Stimulated activated CD4-positive, alpha-beta T cell treated with anti-CD3 and anti-CD28 coated beads, Interleukin-1b, Interleukin-23, amount 100 ng/mL, for 1 hour (primary cell): ENCODE data around the gene ATG2A.

Source experiments
- DNase-seq, 2 donors: peaks; one replicate each; pipeline ENCODE4 v3.0.0-alpha.2; 2020; ENCODE audit warnings: low read depth in 2 of 2

The ATG2A gene

DNA sequence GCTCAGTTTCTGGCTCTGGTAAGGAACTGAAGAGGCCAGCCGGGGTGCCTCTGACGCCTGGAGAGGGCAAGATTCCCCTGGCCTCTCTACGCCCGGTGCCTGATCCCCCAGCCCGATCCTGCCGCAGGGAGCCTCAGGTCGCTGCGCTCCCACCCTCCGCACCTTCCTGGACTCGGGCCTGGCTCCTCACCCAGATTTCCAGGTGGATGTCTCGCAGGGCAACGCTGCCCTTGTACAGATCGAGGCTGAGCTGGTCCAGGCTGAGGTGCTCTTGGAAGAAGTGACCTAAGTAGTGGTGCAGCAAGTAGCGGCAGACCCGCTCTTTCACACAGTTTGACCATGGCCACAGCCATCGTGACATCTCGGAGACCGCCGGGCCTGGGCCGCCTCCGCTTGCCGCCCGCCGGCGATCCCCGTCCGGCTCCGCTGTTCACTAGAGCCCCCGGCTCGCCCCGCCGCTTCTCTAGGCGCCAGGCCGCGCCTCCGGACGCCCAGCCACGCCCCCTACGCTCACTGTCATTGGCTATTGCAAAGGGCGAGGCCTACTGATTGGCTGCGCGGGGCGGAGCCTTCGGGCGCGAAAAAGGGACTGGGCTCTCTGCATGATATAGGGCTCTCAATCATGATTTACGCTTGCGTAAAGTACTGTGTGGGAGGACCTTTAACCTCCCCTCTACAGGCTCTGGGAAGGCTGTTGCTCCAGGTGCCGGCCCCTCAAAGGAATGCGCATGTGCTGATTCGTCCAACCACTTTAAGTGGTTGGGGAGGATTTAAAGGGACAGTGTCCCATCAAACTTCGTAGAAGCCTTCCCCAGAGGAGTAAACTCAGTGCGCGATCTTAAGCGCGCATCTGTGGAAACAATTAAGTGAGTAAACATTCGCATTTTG, at the start of gene ATG2A:
Gene ATG2A (minus strand): TSS at position 435 of the 888 bp plus-strand sequence. CDS start 74 bp downstream, at position 361.
- DNase-seq, result peak; percentile 97 to 98

GRCh38 chr11:64963072-64963631, 46.1 kb upstream of the ATG2A start:
- DNase-seq, result no peak

GRCh38 chr11:64960719-64961118, 43.7 kb upstream of the ATG2A start:
- no peak for DNase-seq

DNA sequence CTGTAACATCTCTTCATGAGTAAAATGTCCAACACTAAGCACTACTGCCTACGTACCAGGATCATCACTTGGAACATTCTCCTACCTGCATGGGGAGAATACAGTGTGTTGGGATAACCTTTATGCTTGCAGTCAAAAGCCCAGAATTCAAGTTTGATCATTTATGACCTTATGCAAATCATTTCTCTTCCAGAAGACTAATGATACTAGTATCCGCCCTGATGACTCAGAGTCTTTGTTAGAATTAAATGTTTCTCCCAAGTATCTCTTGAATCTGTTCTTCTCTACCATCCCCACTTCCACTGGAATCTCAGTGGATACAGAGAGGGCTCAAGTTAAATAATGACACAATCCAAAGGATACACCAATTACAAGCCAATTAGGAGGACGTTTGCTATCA, 42.5 kb upstream of the ATG2A start:
- DNase-seq, result no peak

GRCh38 chr11:64954201-64954600, 37.2 kb upstream of the ATG2A start:
- DNase-seq, result no peak

GRCh38 chr11:64951529-64951928, 34.5 kb upstream of the ATG2A start:
- no peak for DNase-seq

DNA sequence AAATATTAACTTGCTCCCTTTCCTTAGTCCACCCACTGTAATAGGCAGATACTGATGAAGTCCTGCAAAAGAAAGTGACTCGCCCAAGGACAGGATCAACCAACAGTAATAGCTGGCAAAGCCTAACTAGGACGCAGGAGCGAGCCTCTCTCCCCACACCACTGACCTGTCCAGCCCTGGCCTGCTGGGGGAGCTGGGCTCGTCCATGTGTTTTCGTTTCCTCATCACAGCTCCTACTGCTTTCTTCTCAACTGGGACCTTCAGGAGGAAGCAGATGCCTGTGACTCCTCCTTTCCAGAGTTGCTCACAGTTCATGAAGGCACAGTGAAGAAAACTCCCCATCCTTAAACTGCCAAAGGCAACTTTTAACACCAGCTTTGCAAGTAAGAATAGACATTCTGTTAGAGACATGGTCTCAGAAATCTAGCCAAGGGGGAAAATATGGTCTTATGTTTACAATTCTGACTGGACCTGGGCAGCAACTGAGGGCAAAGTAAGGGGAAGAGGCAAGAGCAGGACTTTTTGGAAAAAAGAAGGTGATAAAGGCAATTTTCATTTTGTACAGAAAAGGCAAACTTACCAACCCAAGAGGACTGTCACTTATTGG, 30.3 kb upstream of the ATG2A start:
- no peak for DNase-seq

- no peak for DNase-seq
Measured at GRCh38 chr11:64936539-64936938, 19.5 kb upstream of the ATG2A start.

DNA sequence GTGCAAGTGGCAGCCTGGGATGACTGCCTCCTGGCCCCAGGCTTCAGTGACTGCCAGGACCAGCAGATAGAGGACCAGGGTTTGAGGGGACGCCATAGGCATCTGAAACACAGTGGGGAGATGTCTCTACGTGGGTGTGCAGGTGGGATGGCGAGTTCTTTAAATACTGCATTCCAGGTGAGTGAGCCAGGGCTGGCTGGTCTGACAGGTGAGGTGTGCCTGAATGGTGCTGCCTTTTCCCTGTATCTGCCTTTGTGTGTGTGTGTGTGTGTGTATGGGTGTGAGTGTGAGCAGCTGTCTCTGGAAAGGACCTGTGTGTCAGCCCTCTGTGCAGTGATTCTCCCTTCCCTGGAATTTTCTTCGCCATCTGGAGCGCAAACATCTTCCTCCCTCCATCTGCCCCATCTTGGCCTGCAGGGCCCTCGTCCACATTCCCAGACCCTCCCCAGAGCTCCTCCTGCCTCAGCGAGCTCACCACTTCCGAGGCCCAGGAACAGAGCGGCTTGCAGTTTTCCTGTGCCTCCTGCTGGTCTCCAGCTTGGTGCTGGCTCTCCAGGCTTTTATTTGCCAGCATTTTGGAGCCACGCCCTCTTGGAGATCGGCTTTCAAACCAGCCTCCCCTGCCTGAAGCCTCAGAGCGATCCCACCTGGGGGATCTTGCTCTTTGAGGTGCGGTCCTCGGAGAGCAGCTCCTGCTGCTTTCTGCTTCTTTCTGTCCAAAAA, 18.5 kb upstream of the ATG2A start, which contains the start of gene GPHA2:
Gene GPHA2 (minus strand): TSS at position 535 of the 723 bp plus-strand sequence. CDS start 433 bp downstream, at position 102.
- no peak for DNase-seq

DNA sequence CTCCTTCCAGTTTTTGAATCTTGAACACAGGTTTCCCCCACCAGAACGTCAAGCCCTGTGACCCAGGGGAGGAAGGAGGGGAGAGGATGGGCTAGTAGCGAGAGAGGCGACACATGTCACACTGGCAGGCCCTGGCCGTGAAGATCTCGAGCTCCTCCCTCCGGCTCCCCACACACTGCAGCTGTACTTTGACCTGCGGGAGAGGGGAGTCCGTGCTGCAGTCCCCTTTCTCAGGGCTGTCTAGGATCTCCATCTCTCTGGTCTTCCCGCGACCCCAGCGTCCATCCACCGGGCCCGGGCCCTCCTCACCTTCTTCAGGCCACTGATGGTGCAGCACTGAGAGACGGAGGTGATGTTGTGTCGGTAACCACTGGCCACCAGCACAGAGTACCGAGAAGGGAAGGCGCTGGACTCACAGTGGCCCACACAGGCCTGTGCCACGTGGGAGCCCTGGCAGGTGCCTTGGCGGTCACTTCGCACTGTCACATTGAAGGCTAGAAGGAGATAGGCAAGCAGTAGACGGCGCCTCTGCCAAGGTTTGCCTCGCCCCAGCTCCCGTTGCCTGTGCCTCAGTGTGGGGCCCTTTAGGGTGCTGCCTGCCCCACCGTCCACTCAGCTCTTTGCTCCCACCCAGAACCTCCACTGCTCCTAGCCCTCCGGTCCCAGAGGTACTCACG, 17.8 kb upstream of the ATG2A start:
- DNase-seq, result no peak

DNA sequence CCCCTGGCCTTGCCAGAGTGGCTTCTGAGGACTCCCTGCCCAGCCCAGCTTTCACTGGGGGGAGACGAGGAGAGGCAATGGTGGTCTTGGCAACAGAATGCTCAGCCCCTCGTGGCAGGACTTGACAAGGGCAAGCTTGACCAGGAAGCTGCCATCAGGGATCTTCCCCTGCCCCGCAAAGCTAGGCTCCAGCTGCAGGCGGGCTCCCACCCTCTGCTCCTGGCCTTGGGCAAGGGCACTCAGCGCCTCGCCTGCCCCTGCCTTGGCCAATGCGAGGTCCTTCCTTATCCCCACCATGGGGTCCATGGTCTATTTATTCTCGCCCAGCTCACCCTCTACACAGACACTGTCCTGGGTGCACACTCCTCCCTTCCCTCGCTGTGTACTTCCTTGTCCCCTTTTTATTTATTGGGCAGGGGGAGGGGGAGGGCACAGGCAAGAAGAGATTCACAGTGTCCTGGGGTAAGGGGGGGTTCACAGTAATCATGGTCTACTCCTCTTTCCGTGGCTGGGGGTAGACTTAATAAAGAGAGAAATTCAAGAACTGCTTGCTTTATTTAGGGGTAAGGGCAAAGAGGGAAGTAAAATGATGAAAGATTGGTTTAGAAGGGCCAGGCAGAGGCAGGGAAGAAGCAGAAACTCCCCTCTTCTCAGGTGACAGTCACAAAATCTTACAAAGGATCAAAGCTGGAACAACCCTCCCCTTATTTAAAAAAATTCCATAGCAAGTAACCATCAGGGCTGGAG, 17.1 kb upstream of the ATG2A start:
- DNase-seq, result no peak

DNA sequence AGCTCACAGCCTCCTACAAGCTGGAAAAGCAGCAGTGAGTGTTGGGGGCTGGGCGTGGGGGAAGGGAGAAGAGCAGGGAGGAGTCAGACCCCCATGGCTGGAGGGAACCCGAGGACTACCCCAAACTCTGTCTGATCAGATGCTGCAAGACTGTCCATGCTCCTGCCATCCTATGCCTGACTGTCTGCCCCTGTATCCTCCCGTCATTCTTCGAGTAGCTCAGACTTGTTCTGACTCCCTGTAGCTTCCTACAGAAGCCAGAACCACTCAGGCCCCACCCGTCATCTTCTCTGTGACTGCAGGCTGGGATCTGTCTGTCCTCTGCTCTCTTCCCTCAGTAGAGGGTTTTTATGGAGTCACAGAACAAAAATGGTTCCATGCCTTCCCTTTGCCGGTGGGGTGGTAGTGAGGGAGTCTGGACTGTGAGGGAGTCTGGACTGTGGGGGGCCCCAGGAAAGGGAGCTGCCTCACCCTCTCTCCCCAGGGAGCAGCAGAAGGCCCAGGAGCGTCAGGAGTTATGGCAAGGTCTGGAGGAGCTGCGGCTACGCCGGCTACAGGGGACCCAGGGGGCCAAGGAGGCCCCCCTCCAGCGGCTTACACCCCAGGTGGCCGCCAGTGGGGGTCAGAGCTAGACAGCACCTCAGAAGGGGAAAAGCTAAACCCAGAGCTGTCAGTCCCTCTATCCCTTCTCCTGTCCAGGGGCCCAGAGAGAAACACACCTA, 16.4 kb upstream of the ATG2A start:
- DNase-seq, result no peak

DNA sequence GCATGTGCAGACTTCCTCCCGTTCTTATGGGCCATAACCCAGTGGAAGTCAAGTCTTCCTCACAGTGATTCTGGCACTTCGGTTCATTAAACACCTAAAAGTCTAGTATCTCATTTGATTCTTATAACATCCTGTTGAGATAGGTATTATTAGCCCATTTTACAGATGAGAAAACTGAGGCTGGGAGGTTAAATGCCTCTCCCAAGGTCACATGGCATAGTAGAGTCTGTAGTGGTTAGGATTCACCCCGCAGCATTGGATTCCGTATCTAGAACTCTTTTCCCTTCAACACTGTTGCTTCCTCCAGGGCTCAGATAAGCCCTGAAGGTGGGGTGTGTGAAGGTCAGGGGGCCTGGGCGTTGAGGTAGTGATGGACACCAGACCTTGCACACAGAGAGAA, 15.3 kb upstream of the ATG2A start:
- no peak for DNase-seq

DNA sequence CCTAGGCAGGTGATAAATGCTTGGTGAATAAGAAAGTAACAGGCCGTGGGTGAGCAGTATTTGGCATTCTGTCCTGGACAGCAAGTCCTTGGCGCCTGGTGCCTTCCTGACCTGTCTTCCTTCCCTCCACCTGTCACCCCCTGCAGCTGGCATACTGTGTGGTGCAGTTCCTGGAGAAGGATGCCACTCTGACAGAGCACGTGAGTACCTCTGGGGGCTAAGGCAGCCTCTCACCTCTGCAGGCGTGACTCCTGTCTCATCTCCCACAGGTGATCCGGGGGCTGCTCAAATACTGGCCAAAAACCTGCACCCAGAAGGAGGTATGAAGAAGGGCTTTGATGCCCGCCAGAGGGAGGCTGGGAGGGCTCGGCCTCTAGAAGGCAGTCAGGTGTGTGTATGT, 14.3 kb upstream of the ATG2A start:
- no peak for DNase-seq

DNA sequence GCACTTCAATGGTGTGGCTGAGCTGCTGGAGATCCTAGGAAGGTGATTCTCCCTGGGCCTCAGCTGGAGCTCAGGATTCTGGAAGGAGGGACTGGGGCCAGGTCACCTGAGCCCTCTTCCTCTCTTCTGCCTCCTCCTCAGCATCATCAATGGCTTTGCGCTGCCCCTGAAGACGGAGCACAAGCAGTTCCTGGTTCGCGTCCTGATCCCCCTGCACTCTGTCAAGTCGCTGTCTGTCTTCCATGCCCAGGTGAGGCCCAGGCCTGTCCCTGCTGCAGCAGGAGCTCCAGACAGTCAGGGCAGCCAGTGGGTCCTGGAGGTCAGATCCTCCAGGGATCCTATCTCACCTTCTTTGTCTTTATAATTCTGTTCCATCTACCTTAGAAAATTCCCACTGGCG, 13.3 kb upstream of the ATG2A start:
- DNase-seq, result no peak

DNA sequence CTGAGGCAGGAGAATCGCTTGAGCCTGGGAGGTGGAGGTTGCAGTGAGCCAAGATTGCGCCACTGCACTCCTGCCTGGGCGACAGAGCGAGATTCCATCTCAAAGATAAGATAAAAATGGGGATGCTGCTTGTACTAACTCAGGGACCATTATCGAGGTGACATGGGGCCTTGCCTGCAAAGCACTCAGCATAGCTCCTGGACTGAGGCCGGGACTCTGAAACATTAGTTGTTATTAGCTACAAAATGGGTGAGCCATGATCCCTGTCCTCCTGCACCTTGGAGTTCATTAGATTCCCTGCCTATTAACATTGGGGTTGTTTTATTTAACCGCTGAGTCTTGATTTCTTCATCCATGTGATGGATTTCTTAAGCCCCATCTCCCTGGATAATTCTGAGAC, 12.6 kb upstream of the ATG2A start:
- no peak for DNase-seq

- no peak for DNase-seq
Measured at GRCh38 chr11:64928957-64929356, 11.9 kb upstream of the ATG2A start.

DNA sequence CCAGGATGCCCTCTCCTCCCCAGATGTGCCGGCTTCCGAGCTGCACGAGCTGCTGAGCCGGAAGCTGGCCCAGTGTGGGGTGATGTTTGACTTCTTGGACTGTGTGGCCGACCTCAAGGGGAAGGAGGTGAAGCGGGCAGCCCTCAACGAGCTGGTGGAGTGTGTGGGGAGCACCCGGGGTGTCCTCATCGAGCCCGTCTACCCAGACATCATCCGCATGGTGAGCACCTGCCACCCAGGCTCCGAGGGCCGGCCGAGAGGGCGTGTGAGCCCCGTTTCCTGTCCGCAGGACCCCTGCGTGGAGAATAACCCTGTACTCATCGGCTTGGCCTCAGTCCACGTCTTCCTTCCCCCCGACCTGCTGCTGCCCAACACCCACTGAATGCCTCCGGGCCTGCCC, 9.7 kb upstream of the ATG2A start:
- DNase-seq, result no peak

DNA sequence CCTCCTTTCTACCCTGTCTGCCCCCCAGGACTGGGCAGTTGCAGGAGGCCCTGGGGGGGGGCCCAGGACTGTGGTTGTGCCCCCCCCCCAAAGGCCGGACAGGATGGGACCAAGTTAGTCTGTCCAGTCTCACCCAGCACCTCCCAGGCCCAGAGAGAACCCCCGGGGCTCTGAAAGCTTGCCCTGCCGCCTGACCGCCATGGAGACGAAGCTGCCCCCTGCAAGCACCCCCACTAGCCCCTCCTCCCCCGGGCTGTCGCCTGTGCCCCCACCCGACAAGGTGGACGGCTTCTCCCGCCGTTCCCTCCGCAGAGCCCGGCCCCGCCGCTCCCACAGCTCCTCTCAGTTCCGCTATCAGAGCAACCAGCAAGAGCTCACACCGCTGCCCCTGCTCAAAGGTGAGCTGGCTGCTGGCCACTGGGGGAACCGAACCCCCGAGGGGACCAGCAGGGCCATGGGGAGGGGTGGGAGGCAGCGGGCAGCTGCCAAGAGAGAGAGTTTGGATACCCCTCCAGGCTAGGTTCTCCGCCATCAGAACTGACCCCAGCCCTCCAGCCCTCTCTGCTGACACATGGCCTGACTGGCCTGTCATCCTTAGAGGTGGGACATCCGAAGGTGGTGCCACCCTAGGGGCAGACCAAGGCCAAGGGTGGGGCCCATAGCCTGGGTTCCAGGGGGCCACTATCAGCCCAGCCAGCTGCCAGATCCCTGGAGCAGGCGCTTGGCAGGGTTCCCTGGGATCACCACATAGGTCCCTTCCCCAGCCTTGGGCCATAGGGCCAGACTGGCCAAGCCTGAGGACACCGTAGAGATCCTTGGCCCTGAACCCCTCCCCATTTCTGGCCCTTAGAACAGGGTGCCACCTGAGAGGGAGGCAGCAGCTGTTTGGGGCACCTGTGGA, 8.8 kb upstream of the ATG2A start:
- DNase-seq, result no peak
